HEK293 (cell line): ENCODE measurements around the gene CLCN2.

Source experiments
- ZNF19 ChIP-seq: fragments of 450-650 bp; formaldehyde crosslinking; IDR thresholded peaks from 2 replicates; pipeline ENCODE4; 2016; ENCODE audit warnings: missing biosample characterization, missing genetic modification characterization, low read depth
- ZNF510 ChIP-seq: fragments of 450-650 bp; formaldehyde crosslinking; IDR thresholded peaks from 2 replicates; pipeline ENCODE4 v1.5.1; 2018; ENCODE audit warnings: mild to moderate bottlenecking, missing genetic modification characterization, missing biosample characterization; ENCODE audit not compliant: insufficient replicate concordance
- TF ChIP-seq, protein P1 (sequence below): fragments of 450-650 bp; formaldehyde crosslinking; IDR thresholded peaks from 2 replicates; pipeline ENCODE4 v1.5.1; 2016; ENCODE audit warnings: missing biosample characterization, missing genetic modification characterization
- TF ChIP-seq, protein P2 (sequence below): sonication (generic); formaldehyde crosslinking; IDR thresholded peaks from 2 replicates; pipeline ENCODE4 v1.8.1; 2022; ENCODE audit warnings: mild to moderate bottlenecking, moderate library complexity, missing genetic modification reagents

DNA sequence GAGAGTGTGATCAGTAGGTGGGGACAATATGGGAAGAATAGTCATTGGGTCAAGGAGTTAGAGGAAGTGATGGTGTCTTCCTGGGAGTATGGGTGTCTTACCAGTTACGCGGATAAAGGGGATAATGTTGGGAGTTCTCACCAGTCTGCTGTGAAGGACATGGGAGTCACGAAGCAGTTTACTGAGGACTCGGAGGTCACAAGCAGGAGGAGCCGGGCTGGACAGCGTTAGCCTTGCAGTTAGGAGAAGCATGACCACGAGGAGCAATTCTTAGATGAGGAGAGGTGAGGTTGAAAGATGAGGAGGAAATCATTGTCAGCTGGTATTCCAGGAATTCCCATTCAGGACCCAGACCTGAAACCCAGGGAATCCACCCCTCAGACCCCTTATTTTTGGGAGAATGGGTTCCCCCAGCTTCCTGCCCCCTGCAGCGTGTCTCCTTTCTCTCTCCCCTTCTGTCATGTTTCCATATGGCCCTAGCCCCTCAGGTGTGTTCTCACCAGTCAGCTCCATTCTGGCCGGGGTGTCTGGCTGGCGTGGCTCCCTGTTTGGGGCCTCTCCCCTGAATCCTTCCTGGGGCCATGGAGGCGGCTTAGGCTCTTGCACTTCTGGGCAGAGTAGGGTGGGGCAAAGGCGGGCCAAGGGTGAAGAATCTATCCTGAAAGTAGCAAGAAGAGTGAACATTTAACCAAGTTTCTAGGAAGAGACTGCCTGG lies 14.5 kb upstream of the CLCN2 start:
- TF ChIP-seq, protein P1, sequence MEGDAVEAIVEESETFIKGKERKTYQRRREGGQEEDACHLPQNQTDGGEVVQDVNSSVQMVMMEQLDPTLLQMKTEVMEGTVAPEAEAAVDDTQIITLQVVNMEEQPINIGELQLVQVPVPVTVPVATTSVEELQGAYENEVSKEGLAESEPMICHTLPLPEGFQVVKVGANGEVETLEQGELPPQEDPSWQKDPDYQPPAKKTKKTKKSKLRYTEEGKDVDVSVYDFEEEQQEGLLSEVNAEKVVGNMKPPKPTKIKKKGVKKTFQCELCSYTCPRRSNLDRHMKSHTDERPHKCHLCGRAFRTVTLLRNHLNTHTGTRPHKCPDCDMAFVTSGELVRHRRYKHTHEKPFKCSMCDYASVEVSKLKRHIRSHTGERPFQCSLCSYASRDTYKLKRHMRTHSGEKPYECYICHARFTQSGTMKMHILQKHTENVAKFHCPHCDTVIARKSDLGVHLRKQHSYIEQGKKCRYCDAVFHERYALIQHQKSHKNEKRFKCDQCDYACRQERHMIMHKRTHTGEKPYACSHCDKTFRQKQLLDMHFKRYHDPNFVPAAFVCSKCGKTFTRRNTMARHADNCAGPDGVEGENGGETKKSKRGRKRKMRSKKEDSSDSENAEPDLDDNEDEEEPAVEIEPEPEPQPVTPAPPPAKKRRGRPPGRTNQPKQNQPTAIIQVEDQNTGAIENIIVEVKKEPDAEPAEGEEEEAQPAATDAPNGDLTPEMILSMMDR (tag by site-specific recombination), result no peak
- TF ChIP-seq, protein P2, sequence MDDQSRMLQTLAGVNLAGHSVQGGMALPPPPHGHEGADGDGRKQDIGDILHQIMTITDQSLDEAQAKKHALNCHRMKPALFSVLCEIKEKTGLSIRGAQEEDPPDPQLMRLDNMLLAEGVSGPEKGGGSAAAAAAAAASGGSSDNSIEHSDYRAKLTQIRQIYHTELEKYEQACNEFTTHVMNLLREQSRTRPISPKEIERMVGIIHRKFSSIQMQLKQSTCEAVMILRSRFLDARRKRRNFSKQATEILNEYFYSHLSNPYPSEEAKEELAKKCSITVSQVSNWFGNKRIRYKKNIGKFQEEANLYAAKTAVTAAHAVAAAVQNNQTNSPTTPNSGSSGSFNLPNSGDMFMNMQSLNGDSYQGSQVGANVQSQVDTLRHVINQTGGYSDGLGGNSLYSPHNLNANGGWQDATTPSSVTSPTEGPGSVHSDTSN (CRISPR knock-in tag), result no peak
- TF ChIP-seq ZNF510 (tag by site-specific recombination), result no peak
- no peak for TF ChIP-seq ZNF19 (tag by site-specific recombination)
